Uterus (tissue), 4 donors: ENCODE measurements around the gene LCN10. TPM values are rescaled to one million over a fixed set of nuclear protein-coding genes. Genes with fewer than 3 reads are reported as not detected.

Experiments used
- DNase-seq, 2 donors: peaks; one replicate each; pipeline ENCODE4 v3.0.0-alpha.2; 2019 to 2020
- H3K27ac ChIP-seq, 2 donors: fragments of 200-600 bp; sonication (generic); 1 replicate in 1 of 2; 2 replicates in 1 of 2; pipeline ENCODE4 v1.5.1; 2016 to 2018
- H3K27me3 ChIP-seq, 2 donors: fragments of 200-600 bp; sonication (generic); one replicate each; pipeline ENCODE4 v1.5.1; 2018 to 2019; ENCODE audit warnings: control low read depth in 1 of 2
- H3K36me3 ChIP-seq, 2 donors: fragments of 200-600 bp; sonication (generic); one replicate each; pipeline ENCODE4 v1.5.1; 2019; ENCODE audit warnings: control low read depth in 1 of 2
- H3K4me1 ChIP-seq, 2 donors: fragments of 200-600 bp; sonication (generic); one replicate each; pipeline ENCODE4 v1.5.1; 2018 to 2019; ENCODE audit warnings: control low read depth in 1 of 2
- H3K4me3 ChIP-seq, 2 donors: fragments of 200-600 bp; sonication (generic); 1 replicate in 1 of 2; 2 replicates in 1 of 2; pipeline ENCODE4 v1.5.1; 2018 to 2019; ENCODE audit warnings: mild to moderate bottlenecking in 1 of 2
- H3K9me3 ChIP-seq, 2 donors: fragments of 200-600 bp; sonication (generic); one replicate each; pipeline ENCODE4 v1.5.1; 2019; ENCODE audit warnings: control low read depth in 1 of 2
- CTCF ChIP-seq, 4 experiments: fragments of 200-600 bp in 2 of 4; fragments of 450-650 bp in 2 of 4; sonication (generic) in 2 of 4; IDR thresholded peaks; one replicate each; pipeline ENCODE4 v1.5.1; 2016 to 2019; ENCODE audit warnings: antibody characterized with exemption in 4 of 4, mild to moderate bottlenecking in 2 of 4, moderate library complexity in 1 of 4
- POLR2A ChIP-seq, 2 donors: fragments of 450-650 bp; IDR thresholded peaks; one replicate each; pipeline ENCODE4 v1.6.1; 2016; ENCODE audit warnings: antibody characterized with exemption in 2 of 2, mild to moderate bottlenecking in 1 of 2, moderate library complexity in 1 of 2
- intact Hi-C: fragments of 100-400 bp; cut with DNase I; formaldehyde crosslinking; loops from one replicate; pipeline ENCODE4 v1.15.1; 2023; ENCODE audit warnings: low total_unique reads
- total RNA-seq, 4 donors: library from RNA; depleted of rRNA in 3 of 4; stranded (reverse); fragments of >200 nt in 3 of 4; gene quantifications; one replicate each; pipeline versions ENCODE4 v1.1.0 to v1.2.4, GENCODE V29; 2014 to 2023
- donor health status: DM: yes; HTN: yes; CAD: no.

The LCN10 gene
- total RNA-seq, 4 donors from 2014 or later = 0.55 to 81.4 (median 20.4) TPM

GRCh38 chr9:136703276-136703860 lies 39.4 kb downstream of the LCN10 start:
- no peak overlapping the region for H3K27ac ChIP-seq
- no peaks in the 10 kb centered on the region for H3K27me3 ChIP-seq
- no peak for DNase-seq
- H3K4me3 ChIP-seq = no peak overlapping the region
- no peaks in the 10 kb centered on the region for H3K4me1 ChIP-seq
- no peaks in the 10 kb centered on the region for H3K36me3 ChIP-seq
- intact Hi-C loops = no loop called here
- TF ChIP-seq CTCF (IDR thresholded peaks at IDR 0.05) = no peak
- TF ChIP-seq POLR2A (IDR thresholded peaks at IDR 0.05) = no peak
- no peaks in the 10 kb centered on the region for H3K9me3 ChIP-seq

GRCh38 chr9:136701668-136702053 lies 41.1 kb downstream of the LCN10 start:
- no peak overlapping the region for H3K27ac ChIP-seq
- no peaks in the 10 kb centered on the region for H3K9me3 ChIP-seq
- H3K4me1 ChIP-seq = no peaks in the 10 kb centered on the region
- intact Hi-C loops = no loop called here
- TF ChIP-seq CTCF (IDR thresholded peaks at IDR 0.05) (no peak), POLR2A (IDR thresholded peaks at IDR 0.05) (no peak)
- no peaks in the 10 kb centered on the region for H3K27me3 ChIP-seq
- H3K36me3 ChIP-seq = no peaks in the 10 kb centered on the region
- no peak overlapping the region for H3K4me3 ChIP-seq
- no peak for DNase-seq

- intact Hi-C loops = no loop called here
- no peaks in the 10 kb centered on the region for H3K36me3 ChIP-seq
- H3K27ac ChIP-seq = no peak overlapping the region
- no peak for DNase-seq
- H3K4me3 ChIP-seq = no peak overlapping the region
- TF ChIP-seq CTCF (IDR thresholded peaks at IDR 0.05) = no peak
- no peak for TF ChIP-seq POLR2A (IDR thresholded peaks at IDR 0.05)
- H3K4me1 ChIP-seq = no peaks in the 10 kb centered on the region
- H3K27me3 ChIP-seq = no peaks in the 10 kb centered on the region
- H3K9me3 ChIP-seq = no peaks in the 10 kb centered on the region
Measured at GRCh38 chr9:136700959-136701667, 41.6 kb downstream of the LCN10 start.

- Histone ChIP-seq H3K27me3 (no peaks in the 10 kb centered on the region), H3K4me3 (no peak overlapping the region), H3K36me3 (no peaks in the 10 kb centered on the region), H3K9me3 (no peaks in the 10 kb centered on the region), H3K27ac (no peak overlapping the region), H3K4me1 (no peaks in the 10 kb centered on the region)
- DNase-seq = no peak
- TF ChIP-seq POLR2A (IDR thresholded peaks at IDR 0.05) (no peak), CTCF (IDR thresholded peaks at IDR 0.05) (no peak)
- intact Hi-C loops = no loop called here
Measured at GRCh38 chr9:136700304-136700703, 42.4 kb downstream of the LCN10 start.

DNA sequence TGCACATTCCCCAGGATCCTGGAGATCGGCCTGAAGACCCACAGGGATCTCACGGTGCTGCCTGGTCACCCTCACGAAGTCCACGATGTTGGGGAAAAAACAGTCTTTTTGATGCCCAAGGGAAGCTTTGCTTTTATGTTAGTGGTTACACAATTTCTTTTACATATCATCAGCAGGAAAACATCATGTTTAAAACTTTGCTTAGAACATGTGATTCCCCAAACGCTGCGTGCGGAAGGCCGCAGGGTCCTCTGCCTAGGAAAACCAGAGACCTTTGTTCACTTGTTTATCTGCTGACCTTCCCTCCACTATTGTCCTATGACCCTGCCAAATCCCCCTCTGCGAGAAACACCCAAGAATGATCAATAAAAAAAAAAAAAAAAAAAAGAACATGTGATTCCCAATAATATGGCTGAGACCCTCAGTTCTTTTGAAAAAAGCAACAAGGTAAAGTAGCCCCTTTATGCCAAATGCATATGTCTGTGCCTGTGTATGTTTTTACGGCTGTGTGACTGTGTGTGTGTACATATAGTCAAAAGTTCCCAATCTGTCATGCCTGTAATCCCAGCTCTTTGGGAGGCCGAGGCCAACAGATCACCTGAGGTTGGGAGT lies 44.0 kb downstream of the LCN10 start:
- intact Hi-C loops = no loop called here
- H3K4me3 ChIP-seq = no peak overlapping the region
- no peaks in the 10 kb centered on the region for H3K27me3 ChIP-seq
- H3K9me3 ChIP-seq = no peaks in the 10 kb centered on the region
- TF ChIP-seq CTCF (IDR thresholded peaks at IDR 0.05) (no peak), POLR2A (IDR thresholded peaks at IDR 0.05) (no peak)
- no peaks in the 10 kb centered on the region for H3K4me1 ChIP-seq
- no peaks in the 10 kb centered on the region for H3K36me3 ChIP-seq
- DNase-seq = no peak
- no peak overlapping the region for H3K27ac ChIP-seq
